Peyer's patch (tissue), 4 donors: Measurements from ENCODE around the gene CD81. TPM values are rescaled to one million over a fixed set of nuclear protein-coding genes. Genes with fewer than 3 reads are reported as not detected.

Experiments
- DNase-seq, 3 donors: peaks; one replicate each; pipeline ENCODE4 v3.0.0-alpha.2; 2017 to 2019
- H3K27ac ChIP-seq, 4 donors: fragments of 200-600 bp; sonication (generic); one replicate each; pipeline ENCODE4 v1.5.1; 2016 to 2019
- H3K27me3 ChIP-seq, 2 donors: fragments of 200-600 bp; sonication (generic); one replicate each; pipeline ENCODE4 v1.5.1; 2019
- H3K36me3 ChIP-seq, 3 donors: fragments of 200-600 bp; sonication (generic); one replicate each; pipeline ENCODE4 v1.5.1; 2016 to 2019
- H3K4me1 ChIP-seq, 4 donors: fragments of 200-600 bp; sonication (generic); one replicate each; pipeline ENCODE4 v1.5.1; 2016 to 2019
- H3K4me3 ChIP-seq, 4 donors: fragments of 200-600 bp; sonication (generic); 1 replicate in 3 of 4; 2 replicates in 1 of 4; pipeline ENCODE4 v1.5.1; 2016 to 2019; ENCODE audit warnings: mild to moderate bottlenecking in 1 of 4
- H3K9me3 ChIP-seq, 4 donors: fragments of 200-600 bp; sonication (generic); one replicate each; pipeline ENCODE4 v1.5.1; 2016 to 2019; ENCODE audit warnings: mild to moderate bottlenecking in 1 of 4
- POLR2A ChIP-seq, 2 donors: fragments of 450-650 bp; IDR thresholded peaks; one replicate each; pipeline ENCODE4 v1.5.1; 2017; ENCODE audit warnings: antibody characterized with exemption in 2 of 2, mild to moderate bottlenecking in 2 of 2, moderate library complexity in 2 of 2
- total RNA-seq, 4 donors: library from RNA; depleted of rRNA; stranded (reverse); fragments of >200 nt; gene quantifications; one replicate each; pipeline ENCODE4 v1.1.0, GENCODE V29; 2016
- TF ChIP-seq, protein P1 (sequence below), 6 experiments: fragments of 450-650 bp in 4 of 6; fragments of 200-600 bp in 2 of 6; sonication (generic) in 1 of 6; IDR thresholded peaks; one replicate each; pipeline ENCODE4 v1.5.1; 2017 to 2019; ENCODE audit warnings: antibody characterized with exemption in 6 of 6, mild to moderate bottlenecking in 3 of 6, moderate library complexity in 1 of 6

CD81 gene
- total RNA-seq, 4 donors from 2014 or later = 49.2 to 124 (median 100) TPM

DNA sequence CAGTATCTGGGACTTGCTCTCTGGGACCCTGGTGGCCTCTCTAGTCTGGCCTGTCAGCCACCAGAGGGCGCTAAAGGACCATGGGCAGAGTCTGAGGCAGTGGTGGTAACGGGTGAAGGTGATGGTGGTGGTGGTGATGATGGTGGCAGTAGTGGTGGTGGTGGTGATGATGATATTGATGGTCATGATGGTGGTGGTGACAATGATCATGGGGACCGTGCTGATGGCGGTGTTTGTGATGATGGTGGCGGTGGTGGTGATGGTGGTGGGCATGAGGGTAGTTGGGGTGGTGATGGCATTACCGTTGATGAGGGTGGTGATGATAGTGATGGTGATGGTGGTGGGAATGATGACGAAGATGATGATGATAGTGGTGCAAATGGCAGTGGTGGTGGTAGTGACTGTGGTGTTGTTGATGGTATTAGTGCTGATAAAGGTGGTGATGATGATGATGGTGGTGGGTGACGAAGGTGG lies 51.2 kb downstream of the CD81 start:
- peak in 1 of 2 donors; percentile 15 for TF ChIP-seq POLR2A (IDR thresholded peaks at IDR 0.05)
- TF ChIP-seq, protein P1, sequence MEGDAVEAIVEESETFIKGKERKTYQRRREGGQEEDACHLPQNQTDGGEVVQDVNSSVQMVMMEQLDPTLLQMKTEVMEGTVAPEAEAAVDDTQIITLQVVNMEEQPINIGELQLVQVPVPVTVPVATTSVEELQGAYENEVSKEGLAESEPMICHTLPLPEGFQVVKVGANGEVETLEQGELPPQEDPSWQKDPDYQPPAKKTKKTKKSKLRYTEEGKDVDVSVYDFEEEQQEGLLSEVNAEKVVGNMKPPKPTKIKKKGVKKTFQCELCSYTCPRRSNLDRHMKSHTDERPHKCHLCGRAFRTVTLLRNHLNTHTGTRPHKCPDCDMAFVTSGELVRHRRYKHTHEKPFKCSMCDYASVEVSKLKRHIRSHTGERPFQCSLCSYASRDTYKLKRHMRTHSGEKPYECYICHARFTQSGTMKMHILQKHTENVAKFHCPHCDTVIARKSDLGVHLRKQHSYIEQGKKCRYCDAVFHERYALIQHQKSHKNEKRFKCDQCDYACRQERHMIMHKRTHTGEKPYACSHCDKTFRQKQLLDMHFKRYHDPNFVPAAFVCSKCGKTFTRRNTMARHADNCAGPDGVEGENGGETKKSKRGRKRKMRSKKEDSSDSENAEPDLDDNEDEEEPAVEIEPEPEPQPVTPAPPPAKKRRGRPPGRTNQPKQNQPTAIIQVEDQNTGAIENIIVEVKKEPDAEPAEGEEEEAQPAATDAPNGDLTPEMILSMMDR (IDR thresholded peaks at IDR 0.05) = peak; percentile 83 to 98 (median 96)
- Histone ChIP-seq H3K27me3 (no peaks in the 10 kb centered on the region), H3K27ac (no peak overlapping the region), H3K36me3 (no peaks in the 10 kb centered on the region), H3K4me1 (peaks cover 0 to 11% (median 0%) of the 10 kb centered on the region in 4 donors), H3K9me3 (no peaks in the 10 kb centered on the region), H3K4me3 (no peak overlapping the region)
- DNase-seq = peak; percentile 88 to 95 (median 91)

DNA sequence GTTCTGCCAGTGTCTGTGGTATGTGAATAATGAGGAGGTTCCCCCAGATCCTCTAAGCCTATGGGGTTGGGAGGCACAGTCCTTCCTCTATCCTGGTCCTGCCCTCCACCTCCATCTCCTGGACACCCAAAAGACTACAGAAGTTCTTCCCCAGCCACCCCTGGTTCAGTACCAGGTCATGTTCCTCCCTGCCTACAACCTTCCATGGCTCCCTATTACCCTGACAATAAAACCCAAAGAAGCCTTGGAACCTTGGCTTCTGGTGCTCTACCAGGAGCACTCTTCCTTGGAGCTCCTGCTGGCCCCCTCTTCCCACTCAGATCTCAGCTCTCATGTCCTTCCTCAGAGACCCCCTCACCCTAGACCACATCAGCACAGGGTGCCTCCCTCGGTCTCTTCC lies 54.3 kb downstream of the CD81 start:
- no peaks in the 10 kb centered on the region for H3K36me3 ChIP-seq
- TF ChIP-seq POLR2A (IDR thresholded peaks at IDR 0.05) = no peak
- TF ChIP-seq, protein P1 (IDR thresholded peaks at IDR 0.05) = no peak
- H3K27me3 ChIP-seq = no peaks in the 10 kb centered on the region
- DNase-seq = no peak
- no peaks in the 10 kb centered on the region for H3K9me3 ChIP-seq
- H3K4me3 ChIP-seq = no peak overlapping the region
- H3K4me1 ChIP-seq = peaks cover 0 to 10% (median 0%) of the 10 kb centered on the region in 4 donors
- no peak overlapping the region for H3K27ac ChIP-seq

DNA sequence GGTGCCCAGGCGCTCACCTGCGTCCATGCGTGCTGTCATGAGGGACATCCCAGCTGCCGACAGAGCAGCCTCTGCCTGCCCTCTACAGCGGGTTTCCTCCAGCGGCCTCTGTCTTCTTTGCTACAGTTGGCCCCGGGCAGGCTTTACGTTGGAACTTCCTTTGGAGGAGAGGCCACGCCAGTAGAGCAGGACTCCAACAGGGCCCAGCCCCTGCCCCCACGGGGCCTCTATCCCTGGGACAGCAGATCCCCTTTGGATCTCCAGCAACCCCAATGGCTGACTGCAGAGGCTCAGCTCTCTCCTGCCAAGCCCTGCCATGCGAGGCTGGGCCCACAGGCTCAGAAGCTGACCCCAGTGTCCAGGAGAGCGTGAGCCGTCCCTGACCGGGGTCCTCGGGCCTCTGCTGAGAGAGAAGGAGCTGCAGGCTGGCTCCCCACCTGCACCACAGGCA lies 55.1 kb downstream of the CD81 start:
- Histone ChIP-seq H3K9me3 (no peaks in the 10 kb centered on the region), H3K4me3 (no peak overlapping the region), H3K4me1 (peaks cover 0 to 2% (median 0%) of the 10 kb centered on the region in 4 donors), H3K27me3 (no peaks in the 10 kb centered on the region), H3K36me3 (no peaks in the 10 kb centered on the region), H3K27ac (no peak overlapping the region)
- peak in 1 of 3 donors; percentile 34 for DNase-seq
- TF ChIP-seq, protein P1 (IDR thresholded peaks at IDR 0.05) = no peak
- TF ChIP-seq POLR2A (IDR thresholded peaks at IDR 0.05) = no peak

DNA sequence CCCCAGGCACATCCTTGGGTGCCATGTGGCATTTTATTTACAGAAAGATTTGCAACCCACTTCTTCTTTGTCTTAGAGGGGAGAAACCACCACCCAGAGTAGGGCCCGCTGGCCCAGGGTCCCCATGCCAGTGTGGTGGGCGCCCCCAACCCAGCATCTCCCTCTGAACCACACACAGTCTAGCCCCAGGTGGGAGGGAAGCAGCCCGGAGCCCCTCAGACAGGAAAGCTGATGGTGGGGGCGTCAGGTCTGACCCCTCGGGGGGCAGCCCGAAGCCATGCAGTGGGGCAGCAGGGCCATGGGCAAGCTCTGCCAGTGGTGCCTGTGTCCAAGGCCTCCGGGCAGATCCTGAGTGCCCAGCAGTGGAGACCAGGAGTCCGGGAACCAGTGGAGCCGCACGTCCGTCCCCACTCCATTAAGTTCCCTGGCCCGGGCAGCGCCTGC lies 55.5 kb downstream of the CD81 start:
- H3K4me1 ChIP-seq = no peaks in the 10 kb centered on the region
- H3K9me3 ChIP-seq = no peaks in the 10 kb centered on the region
- DNase-seq = peak in 1 of 3 donors; percentile 41
- no peak overlapping the region for H3K4me3 ChIP-seq
- no peaks in the 10 kb centered on the region for H3K36me3 ChIP-seq
- TF ChIP-seq, protein P1 (IDR thresholded peaks at IDR 0.05) = no peak
- TF ChIP-seq POLR2A (IDR thresholded peaks at IDR 0.05) = no peak
- no peaks in the 10 kb centered on the region for H3K27me3 ChIP-seq
- H3K27ac ChIP-seq = no peak overlapping the region

DNA sequence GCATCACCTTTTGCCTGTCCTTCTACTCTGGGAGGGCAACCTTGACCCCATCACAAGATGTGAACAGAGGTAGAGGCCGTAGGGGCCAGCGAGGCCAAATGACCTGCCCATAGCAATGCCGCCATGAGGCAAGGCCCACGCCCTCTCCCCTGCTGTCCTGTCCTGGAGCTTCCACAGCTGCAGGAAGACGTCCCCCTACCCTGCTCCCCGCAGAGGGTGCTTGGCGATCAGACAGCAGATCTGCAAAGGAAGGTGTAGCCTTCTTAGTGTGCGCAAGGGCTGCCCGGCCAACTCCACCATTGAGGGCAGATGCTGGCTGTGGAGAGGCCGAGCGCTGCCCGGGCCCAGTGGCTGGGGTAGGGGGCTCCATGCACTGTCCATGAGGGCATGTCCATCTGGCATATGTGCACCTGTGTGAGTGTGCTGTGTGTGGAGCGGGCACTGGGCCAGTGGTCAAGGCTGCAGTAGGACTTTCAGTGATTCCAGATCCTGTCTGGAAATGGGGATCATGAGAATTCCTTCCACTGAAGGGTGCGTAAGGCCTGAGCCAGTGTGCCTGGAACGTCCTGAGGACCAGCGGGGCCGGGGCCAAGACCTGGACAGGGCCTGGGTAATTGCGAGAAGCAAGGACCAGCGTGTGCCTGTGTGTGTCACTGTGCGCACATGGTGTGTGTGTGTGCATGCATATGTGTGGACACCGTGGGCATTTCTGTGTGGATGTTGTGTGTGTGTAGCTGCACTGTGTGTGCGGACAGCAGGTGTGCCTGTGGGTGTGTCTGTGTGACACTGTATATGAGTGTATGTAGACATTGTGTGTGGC lies 56.2 kb downstream of the CD81 start:
- H3K4me1 ChIP-seq = no peaks in the 10 kb centered on the region
- H3K27me3 ChIP-seq = no peaks in the 10 kb centered on the region
- no peak overlapping the region for H3K27ac ChIP-seq
- H3K36me3 ChIP-seq = no peaks in the 10 kb centered on the region
- DNase-seq = peak in 1 of 3 donors; percentile 34
- TF ChIP-seq POLR2A (IDR thresholded peaks at IDR 0.05) = no peak
- no peak overlapping the region for H3K4me3 ChIP-seq
- H3K9me3 ChIP-seq = no peaks in the 10 kb centered on the region

DNA sequence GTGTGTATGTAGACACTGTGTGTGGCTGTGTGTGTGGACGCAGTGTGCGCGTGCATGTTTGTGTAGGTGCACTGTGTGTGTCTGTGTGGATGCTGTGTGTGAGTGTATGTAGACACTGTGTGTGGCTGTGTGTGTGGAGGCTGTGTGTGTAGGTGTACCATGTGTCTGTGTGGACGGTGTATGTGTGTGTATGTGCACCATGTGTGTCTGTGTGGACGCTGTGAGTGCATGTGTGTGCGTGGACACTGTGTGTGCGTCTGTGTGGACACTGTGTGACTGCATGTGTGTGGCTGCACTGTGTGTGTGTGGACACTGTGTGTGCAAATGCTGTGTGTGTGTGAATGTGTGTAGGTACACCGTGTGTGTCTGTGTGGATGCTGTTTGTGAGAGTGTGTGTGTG lies 56.9 kb downstream of the CD81 start:
- H3K9me3 ChIP-seq = no peaks in the 10 kb centered on the region
- no peak overlapping the region for H3K27ac ChIP-seq
- H3K4me1 ChIP-seq = no peaks in the 10 kb centered on the region
- peak in 1 of 3 donors; percentile 15 for DNase-seq
- H3K36me3 ChIP-seq = no peaks in the 10 kb centered on the region
- H3K27me3 ChIP-seq = no peaks in the 10 kb centered on the region
- TF ChIP-seq, protein P1 (IDR thresholded peaks at IDR 0.05) = no peak
- no peak for TF ChIP-seq POLR2A (IDR thresholded peaks at IDR 0.05)
- no peak overlapping the region for H3K4me3 ChIP-seq
